ENCODE data around the gene CDC42BPG. TPM values are rescaled to one million over a fixed set of nuclear protein-coding genes. Genes with fewer than 3 reads are reported as not detected.
A peak's percentile ranks its signal among the peaks of the same experiment; 100 is the strongest.

The CDC42BPG gene
- total RNA-seq, 3 donors from 2014 or later: 5.9 to 14.9 TPM; not detected in 1

- peaks cover 0 to 5% of the 10 kb centered on the region in 2 donors for H3K4me1 ChIP-seq
- no peak for TF ChIP-seq POLR2AphosphoS5 (IDR thresholded peaks at IDR 0.05)
- no peak for TF ChIP-seq POLR2A (IDR thresholded peaks at IDR 0.05)
- TF ChIP-seq, protein P1, sequence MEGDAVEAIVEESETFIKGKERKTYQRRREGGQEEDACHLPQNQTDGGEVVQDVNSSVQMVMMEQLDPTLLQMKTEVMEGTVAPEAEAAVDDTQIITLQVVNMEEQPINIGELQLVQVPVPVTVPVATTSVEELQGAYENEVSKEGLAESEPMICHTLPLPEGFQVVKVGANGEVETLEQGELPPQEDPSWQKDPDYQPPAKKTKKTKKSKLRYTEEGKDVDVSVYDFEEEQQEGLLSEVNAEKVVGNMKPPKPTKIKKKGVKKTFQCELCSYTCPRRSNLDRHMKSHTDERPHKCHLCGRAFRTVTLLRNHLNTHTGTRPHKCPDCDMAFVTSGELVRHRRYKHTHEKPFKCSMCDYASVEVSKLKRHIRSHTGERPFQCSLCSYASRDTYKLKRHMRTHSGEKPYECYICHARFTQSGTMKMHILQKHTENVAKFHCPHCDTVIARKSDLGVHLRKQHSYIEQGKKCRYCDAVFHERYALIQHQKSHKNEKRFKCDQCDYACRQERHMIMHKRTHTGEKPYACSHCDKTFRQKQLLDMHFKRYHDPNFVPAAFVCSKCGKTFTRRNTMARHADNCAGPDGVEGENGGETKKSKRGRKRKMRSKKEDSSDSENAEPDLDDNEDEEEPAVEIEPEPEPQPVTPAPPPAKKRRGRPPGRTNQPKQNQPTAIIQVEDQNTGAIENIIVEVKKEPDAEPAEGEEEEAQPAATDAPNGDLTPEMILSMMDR (IDR thresholded peaks at IDR 0.05): no peak
- no peaks in the 10 kb centered on the region for H3K27me3 ChIP-seq
- H3K4me3 ChIP-seq: peak overlapping the region; percentile 58 to 77 (median 67)
- no peaks in the 10 kb centered on the region for H3K36me3 ChIP-seq
- intact Hi-C loops (cut with DNase I; ENCODE audit: low total_unique reads): no loop called here
- DNase-seq (ENCODE audit: low spot score in 2 of 2): no peak
- H3K27ac ChIP-seq: peak overlapping the region; percentile 75 to 85
- H3K9me3 ChIP-seq: no peaks in the 10 kb centered on the region
Observed at GRCh38 chr11:64802370-64803157, 41.9 kb downstream of the CDC42BPG start.

DNA sequence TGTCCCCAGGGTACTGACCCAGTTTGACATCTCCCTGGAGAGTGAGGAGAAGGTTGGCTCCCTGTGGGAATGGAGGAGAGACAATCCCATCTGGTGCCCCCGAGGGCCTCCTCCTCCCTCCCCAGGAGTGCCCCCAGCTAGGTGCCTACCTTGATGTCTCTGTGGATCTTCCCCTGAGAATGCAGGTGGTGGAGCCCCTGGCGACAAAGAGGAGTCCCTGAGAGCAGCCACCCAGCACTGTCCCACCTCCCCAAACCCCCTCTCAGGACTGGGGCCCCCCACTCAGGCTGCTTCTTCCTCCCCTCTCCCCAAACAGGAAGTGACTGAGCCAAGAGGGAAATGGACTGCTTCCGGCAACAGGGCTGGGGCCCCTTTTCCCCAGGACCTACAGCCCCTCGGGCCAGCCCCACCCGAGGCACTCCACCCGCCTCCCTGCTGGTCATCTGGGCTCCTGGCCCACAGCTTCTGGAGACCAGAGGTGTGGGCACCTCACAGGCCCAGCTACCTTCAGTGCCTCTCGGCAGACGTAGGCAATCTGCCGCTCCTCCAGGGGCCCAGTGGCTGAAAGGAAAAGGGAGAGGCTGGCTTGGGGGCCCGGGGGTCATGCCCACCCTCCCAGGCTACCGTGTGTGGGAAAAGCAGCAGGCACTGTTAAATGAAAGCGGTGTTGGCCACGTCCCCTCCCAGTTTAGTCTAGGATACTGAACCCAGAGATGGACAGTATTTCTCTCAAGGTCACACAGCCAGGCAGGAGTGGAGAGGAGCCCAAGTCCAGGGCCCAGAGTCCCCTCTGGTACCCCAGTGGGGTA is 42.7 kb downstream of the CDC42BPG start:
- H3K27ac ChIP-seq: peak overlapping the region; percentile 75 to 85
- H3K27me3 ChIP-seq: no peaks in the 10 kb centered on the region
- peak overlapping the region in 1 of 3 donors; percentile 77 for H3K4me3 ChIP-seq
- H3K9me3 ChIP-seq: no peaks in the 10 kb centered on the region
- peaks cover 0 to 5% of the 10 kb centered on the region in 2 donors for H3K4me1 ChIP-seq
- DNase-seq (ENCODE audit: low spot score in 2 of 2): no peak
- intact Hi-C loops (cut with DNase I; ENCODE audit: low total_unique reads): no loop called here
- TF ChIP-seq, protein P1 (IDR thresholded peaks at IDR 0.05): no peak
- TF ChIP-seq POLR2AphosphoS5 (IDR thresholded peaks at IDR 0.05) (no peak), POLR2A (IDR thresholded peaks at IDR 0.05) (no peak)
- H3K36me3 ChIP-seq: no peaks in the 10 kb centered on the region

- no peak for TF ChIP-seq POLR2AphosphoS5 (IDR thresholded peaks at IDR 0.05)
- TF ChIP-seq, protein P1 (IDR thresholded peaks at IDR 0.05): no peak
- TF ChIP-seq POLR2A (IDR thresholded peaks at IDR 0.05): no peak
- peak overlapping the region; percentile 75 to 85 for H3K27ac ChIP-seq
- peaks cover 0 to 5% of the 10 kb centered on the region in 2 donors for H3K4me1 ChIP-seq
- no peaks in the 10 kb centered on the region for H3K9me3 ChIP-seq
- DNase-seq (ENCODE audit: low spot score in 2 of 2): no peak
- intact Hi-C loops (cut with DNase I; ENCODE audit: low total_unique reads): no loop called here
- H3K27me3 ChIP-seq: no peaks in the 10 kb centered on the region
- no peaks in the 10 kb centered on the region for H3K36me3 ChIP-seq
- H3K4me3 ChIP-seq: peak overlapping the region in 1 of 3 donors; percentile 77
Observed at GRCh38 chr11:64801158-64801464, 43.3 kb downstream of the CDC42BPG start.

DNA sequence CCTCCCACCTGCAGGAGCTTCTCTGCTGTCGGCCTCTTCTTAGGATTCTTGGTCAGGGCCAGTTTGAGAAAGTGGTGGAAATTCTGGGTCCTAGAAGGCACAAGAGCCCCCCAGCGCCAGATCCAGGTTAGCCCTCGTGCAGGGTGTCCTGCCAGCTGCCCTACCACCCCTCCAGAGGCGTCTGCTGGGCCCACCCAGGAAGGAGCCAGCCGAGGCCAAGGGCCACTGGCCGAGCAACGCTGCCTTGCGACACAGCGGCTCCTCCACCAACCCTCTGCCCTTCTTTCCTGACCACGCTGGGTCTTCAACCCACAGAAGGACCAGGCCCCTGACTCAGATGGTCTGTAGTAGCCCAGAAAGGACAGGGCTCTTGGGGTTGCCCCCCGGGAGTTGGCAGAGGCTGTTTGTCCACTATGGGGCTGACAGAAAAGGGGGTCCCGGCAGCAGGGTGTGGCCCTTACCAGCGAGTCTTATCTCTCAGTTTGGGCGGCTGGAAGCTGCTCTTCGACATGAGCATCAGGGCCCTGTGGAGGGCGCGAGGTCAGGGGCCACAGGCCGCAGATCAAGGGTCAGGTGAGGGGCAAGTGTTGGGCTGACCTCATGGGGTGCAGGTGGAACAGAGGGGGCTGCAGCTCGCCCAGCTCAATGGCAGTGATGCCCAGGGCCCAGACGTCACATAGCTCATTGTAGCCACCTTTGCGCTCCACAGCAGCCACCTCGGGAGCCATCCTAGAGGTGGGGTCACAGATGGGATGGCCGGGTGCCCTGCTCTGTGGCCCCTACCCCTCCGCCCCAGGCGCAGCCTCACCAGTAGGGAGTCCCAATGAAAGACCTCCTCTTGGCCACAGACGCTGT is 43.9 kb downstream of the CDC42BPG start:
- Histone ChIP-seq H3K9me3 (no peaks in the 10 kb centered on the region), H3K4me3 (no peak overlapping the region), H3K27me3 (no peaks in the 10 kb centered on the region), H3K36me3 (no peaks in the 10 kb centered on the region), H3K27ac (no peak overlapping the region), H3K4me1 (peaks cover 0 to 5% of the 10 kb centered on the region in 2 donors)
- intact Hi-C loops (cut with DNase I; ENCODE audit: low total_unique reads): no loop called here
- TF ChIP-seq POLR2AphosphoS5 (IDR thresholded peaks at IDR 0.05) (no peak), POLR2A (IDR thresholded peaks at IDR 0.05) (no peak)
- TF ChIP-seq, protein P1 (IDR thresholded peaks at IDR 0.05): no peak
- DNase-seq (ENCODE audit: low spot score in 2 of 2): no peak

Measured in breast epithelium (tissue), 4 donors.